Gastrocnemius medialis (tissue), 4 donors: Measurements from ENCODE around the gene SYNJ2. TPM values are rescaled to one million over a fixed set of nuclear protein-coding genes. Genes with fewer than 3 reads are reported as not detected.
A peak's percentile ranks its signal among the peaks of the same experiment; 100 is the strongest.

ENCODE experiments used
- ATAC-seq, 2 donors: fragments of 150-250 bp; one replicate each; pipeline ENCODE4 v1.9.1; 2016
- DNase-seq, 2 donors: peaks; one replicate each; pipeline ENCODE4 v3.0.0-alpha.2; 2019
- H3K27ac ChIP-seq, 4 donors: fragments of 200-600 bp; sonication (generic); 1 replicate in 1 of 4; 2 replicates in 3 of 4; pipeline ENCODE4 v1.5.1; 2016 to 2018; ENCODE audit warnings: mild to moderate bottlenecking in 2 of 4, moderate library complexity in 1 of 4
- H3K27me3 ChIP-seq, 3 donors: fragments of 200-600 bp; sonication (generic) in 2 of 3; 1 replicate in 1 of 3; 2 replicates in 2 of 3; pipeline versions ENCODE4 v1.5.1 to v1.6.0; 2016 to 2019; ENCODE audit warnings: mild to moderate bottlenecking in 1 of 3, moderate library complexity in 1 of 3
- H3K36me3 ChIP-seq, 2 donors: fragments of 200-600 bp; sonication (generic) in 1 of 2; one replicate each; pipeline ENCODE4 v1.5.1; 2017 to 2018
- H3K4me1 ChIP-seq, 2 donors: fragments of 200-600 bp; sonication (generic) in 1 of 2; one replicate each; pipeline ENCODE4 v1.5.1; 2016 to 2017; ENCODE audit warnings: mild to moderate bottlenecking in 2 of 2
- H3K4me3 ChIP-seq, 4 donors: fragments of 200-600 bp; sonication (generic) in 3 of 4; 1 replicate in 1 of 4; 2 replicates in 3 of 4; pipeline ENCODE4 v1.5.1; 2016 to 2019; ENCODE audit warnings: mild to moderate bottlenecking in 2 of 4
- H3K9me3 ChIP-seq, 3 donors: fragments of 200-600 bp; sonication (generic) in 2 of 3; 1 replicate in 1 of 3; 2 replicates in 2 of 3; pipeline ENCODE4 v1.5.1; 2016 to 2019
- CTCF ChIP-seq, 5 experiments: fragments of 450-650 bp in 3 of 5; fragments of 200-600 bp in 2 of 5; sonication (generic) in 2 of 5; IDR thresholded peaks in 4 of 5; conservative IDR thresholded peaks in 1 of 5; 1 replicate in 4 of 5; 2 replicates in 1 of 5; pipeline ENCODE4 v1.5.1; 2016 to 2019; ENCODE audit warnings: antibody characterized with exemption in 5 of 5, mild to moderate bottlenecking in 3 of 5, moderate library complexity in 3 of 5
- POLR2A ChIP-seq, 2 donors: fragments of 450-650 bp; IDR thresholded peaks; one replicate each; pipeline ENCODE4 v1.6.1; 2017; ENCODE audit warnings: antibody characterized with exemption in 2 of 2, mild to moderate bottlenecking in 2 of 2, moderate library complexity in 2 of 2
- in situ Hi-C, 4 donors: fragments of 200-750 bp; cut with MboI; loops; one replicate each; pipeline versions ENCODE4 v1.15.0 to v1.8.0; 2017; ENCODE audit warnings: low sequenced_read_pairs in 4 of 4
- intact Hi-C: fragments of 100-400 bp; cut with DNase I; formaldehyde crosslinking; loops from one replicate; pipeline ENCODE4 v1.15.1; 2023; ENCODE audit warnings: low total_unique reads
- total RNA-seq, 4 donors: library from RNA; depleted of rRNA; stranded (reverse); fragments of >200 nt; gene quantifications; one replicate each; pipeline versions ENCODE4 v1.1.0 to v1.2.3, GENCODE V29; 2016

SYNJ2 gene
- total RNA-seq, 4 donors from 2014 or later = 3.9 to 17.0 (median 7.0) TPM

GRCh38 chr6:158043586-158044524 is 62.2 kb downstream of the SYNJ2 start:
- ATAC-seq (peak; percentile 59 to 69), DNase-seq (peak; percentile 86 to 91)
- TF ChIP-seq POLR2A (IDR thresholded peaks at IDR 0.05) (peak; percentile 82 to 84), CTCF (IDR thresholded peaks at IDR 0.05 in 4 of 5, conservative IDR thresholded peaks at IDR 0.05 in 1 of 5) (no peak)
- peaks cover 48 to 64% of the 10 kb centered on the region in 2 donors for H3K4me1 ChIP-seq
- no peaks in the 10 kb centered on the region for H3K36me3 ChIP-seq
- intact Hi-C loops (loop anchor here (2.0 to 10.0 kb wide), 3 partner anchors 17 to 1081 kb away; partner anchors contain the start of gene DYNLT1), in situ Hi-C loops (no loop called here)
- H3K4me3 ChIP-seq = peak overlapping the region; percentile 42 to 55 (median 51)
- no peaks in the 10 kb centered on the region for H3K27me3 ChIP-seq
- H3K27ac ChIP-seq = peak overlapping the region; percentile 93 to 99 (median 96)
- H3K9me3 ChIP-seq = no peaks in the 10 kb centered on the region

- Histone ChIP-seq H3K4me1 (peaks cover 43 to 59% of the 10 kb centered on the region in 2 donors), H3K27me3 (no peaks in the 10 kb centered on the region), H3K4me3 (peak overlapping the region; percentile 42 to 55 (median 51)), H3K36me3 (no peaks in the 10 kb centered on the region), H3K27ac (peak overlapping the region; percentile 93 to 99 (median 96)), H3K9me3 (no peaks in the 10 kb centered on the region)
- TF ChIP-seq CTCF (IDR thresholded peaks at IDR 0.05 in 4 of 5, conservative IDR thresholded peaks at IDR 0.05 in 1 of 5) (no peak), POLR2A (IDR thresholded peaks at IDR 0.05) (no peak)
- ATAC-seq (no peak), DNase-seq (no peak)
- intact Hi-C loops = loop anchor here (10.0 kb wide), 2 partner anchors 600 to 1080 kb away; partner anchors contain the start of gene DYNLT1
- in situ Hi-C loops = no loop called here
These were observed 62.8 kb downstream of the SYNJ2 start for GRCh38 chr6:158044525-158044888.

- peak overlapping the region; percentile 9 to 27 (median 20) for H3K4me3 ChIP-seq
- in situ Hi-C loops (no loop called here), intact Hi-C loops (loop anchor here (10.0 kb wide), 2 partner anchors 598 to 1078 kb away; partner anchors contain the start of gene DYNLT1)
- no peaks in the 10 kb centered on the region for H3K9me3 ChIP-seq
- DNase-seq = no peak
- ATAC-seq = peak in 1 of 2 donors; percentile 12
- no peaks in the 10 kb centered on the region for H3K27me3 ChIP-seq
- peaks cover 33 to 56% of the 10 kb centered on the region in 2 donors for H3K4me1 ChIP-seq
- TF ChIP-seq CTCF (IDR thresholded peaks at IDR 0.05 in 4 of 5, conservative IDR thresholded peaks at IDR 0.05 in 1 of 5) (no peak), POLR2A (IDR thresholded peaks at IDR 0.05) (no peak)
- no peaks in the 10 kb centered on the region for H3K36me3 ChIP-seq
- H3K27ac ChIP-seq = peak overlapping the region; percentile 93 to 99 (median 96)
These were observed 64.8 kb downstream of the SYNJ2 start for GRCh38 chr6:158046201-158047126.

- Histone ChIP-seq H3K27ac (peak overlapping the region; percentile 93 to 99 (median 96)), H3K27me3 (no peaks in the 10 kb centered on the region), H3K9me3 (no peaks in the 10 kb centered on the region), H3K36me3 (no peaks in the 10 kb centered on the region), H3K4me1 (peaks cover 26 to 53% of the 10 kb centered on the region in 2 donors), H3K4me3 (peak overlapping the region; percentile 9 to 27 (median 20))
- intact Hi-C loops (loop anchor here (10.0 kb wide), 2 partner anchors 598 to 1078 kb away; partner anchors contain the start of gene DYNLT1), in situ Hi-C loops (no loop called here)
- ATAC-seq = peak; percentile 42 to 54
- peak; percentile 81 for DNase-seq
- TF ChIP-seq POLR2A (IDR thresholded peaks at IDR 0.05) (peak; percentile 39 to 54), CTCF (IDR thresholded peaks at IDR 0.05 in 4 of 5, conservative IDR thresholded peaks at IDR 0.05 in 1 of 5) (no peak)
These were observed 65.5 kb downstream of the SYNJ2 start for GRCh38 chr6:158047127-158047518.
